H9 (cell line): Measurements from ENCODE around the gene COL4A2. TPM values are rescaled to one million over a fixed set of nuclear protein-coding genes. Genes with fewer than 3 reads are reported as not detected.
A peak's percentile ranks its signal among the peaks of the same experiment; 100 is the strongest.

ENCODE experiments used
- DNase-seq: peaks from one replicate; pipeline ENCODE4 v3.0.0-alpha.2; 2017
- H2AFZ ChIP-seq: one replicate; pipeline ENCODE4 v1.6.1; 2013; ENCODE audit warnings: mild to moderate bottlenecking, low read length, control low read depth, moderate library complexity
- H2AK5ac ChIP-seq: 2 replicates; pipeline ENCODE4 v1.6.1; 2013; ENCODE audit warnings: low read length, control low read depth, mixed read lengths; ENCODE audit not compliant: insufficient read length
- H2BK120ac ChIP-seq: one replicate; pipeline ENCODE4 v1.6.1; 2013; ENCODE audit warnings: low read depth, mild to moderate bottlenecking, low read length, control low read depth, inconsistent platforms; ENCODE audit not compliant: poor library complexity, severe bottlenecking
- H2BK12ac ChIP-seq: 2 replicates; pipeline ENCODE4 v1.6.1; 2013; ENCODE audit warnings: low read length, control low read depth, mixed read lengths, low read depth; ENCODE audit not compliant: insufficient read length
- H2BK15ac ChIP-seq: 2 replicates; pipeline ENCODE4 v1.6.1; 2013; ENCODE audit warnings: low read depth, low read length, control low read depth
- H2BK20ac ChIP-seq: one replicate; pipeline ENCODE4 v1.6.1; 2013; ENCODE audit warnings: low read depth, mild to moderate bottlenecking, low read length, control low read depth, inconsistent platforms; ENCODE audit not compliant: poor library complexity, severe bottlenecking
- H2BK5ac ChIP-seq: 2 replicates; pipeline ENCODE4 v1.6.1; 2013; ENCODE audit warnings: low read length, control low read depth, mixed read lengths; ENCODE audit not compliant: insufficient read length
- H3K14ac ChIP-seq: 2 replicates; pipeline ENCODE4 v1.6.1; 2013; ENCODE audit warnings: low read length, control low read depth; ENCODE audit not compliant: insufficient read depth
- H3K18ac ChIP-seq: 2 replicates; pipeline ENCODE4 v1.6.1; 2013; ENCODE audit warnings: low read depth, mild to moderate bottlenecking, mixed read lengths, low read length, control low read depth; ENCODE audit not compliant: insufficient read length
- H3K23ac ChIP-seq: 2 replicates; pipeline ENCODE4 v1.6.1; 2013; ENCODE audit warnings: low read length, control low read depth, mixed read lengths, low read depth; ENCODE audit not compliant: insufficient read length
- H3K23me2 ChIP-seq: 2 replicates; pipeline ENCODE4 v1.6.1; 2013; ENCODE audit warnings: low read depth, mild to moderate bottlenecking, mixed read lengths, low read length, control low read depth; ENCODE audit not compliant: insufficient read length, poor library complexity, severe bottlenecking
- H3K27ac ChIP-seq: 2 replicates; pipeline ENCODE4 v1.5.1; 2013; ENCODE audit warnings: low read length, control low read depth, mixed read lengths, low read depth; ENCODE audit not compliant: insufficient read length
- H3K27me3 ChIP-seq: 2 replicates; pipeline ENCODE4 v1.6.1; 2013; ENCODE audit warnings: low read length, control low read depth, inconsistent platforms; ENCODE audit not compliant: insufficient read depth
- H3K4ac ChIP-seq: 2 replicates; pipeline ENCODE4 v1.6.1; 2013; ENCODE audit warnings: low read depth, mild to moderate bottlenecking, control low read depth, inconsistent platforms, low read length, moderate library complexity
- H3K4me1 ChIP-seq: 2 replicates; pipeline ENCODE4 v1.6.1; 2013; ENCODE audit warnings: low read length, control low read depth, inconsistent platforms; ENCODE audit not compliant: insufficient read depth
- H3K4me2 ChIP-seq: 2 replicates; pipeline ENCODE4 v1.6.1; 2013; ENCODE audit warnings: low read length, control low read depth, mixed read lengths; ENCODE audit not compliant: insufficient read length, insufficient read depth
- H3K56ac ChIP-seq: 2 replicates; pipeline ENCODE4 v1.6.1; 2013; ENCODE audit warnings: low read depth, mild to moderate bottlenecking, mixed read lengths, low read length, control low read depth; ENCODE audit not compliant: insufficient read length
- H3K79me1 ChIP-seq: 2 replicates; pipeline ENCODE4 v1.6.1; 2013; ENCODE audit warnings: low read depth, mild to moderate bottlenecking, moderate library complexity, low read length, control low read depth, inconsistent platforms; ENCODE audit not compliant: insufficient read depth, poor library complexity, severe bottlenecking
- H3K79me2 ChIP-seq: 2 replicates; pipeline ENCODE4 v1.6.1; 2013; ENCODE audit warnings: low read length, control low read depth, inconsistent platforms; ENCODE audit not compliant: insufficient read depth
- H3K9ac ChIP-seq: 2 replicates; pipeline ENCODE4 v1.6.1; 2013; ENCODE audit warnings: low read length, control low read depth, mixed read lengths; ENCODE audit not compliant: insufficient read length; ENCODE audit errors: extremely low read depth
- H3K9me3 ChIP-seq: one replicate; pipeline ENCODE4 v1.6.1; 2013; ENCODE audit warnings: low read depth, low read length, inconsistent platforms; ENCODE audit not compliant: control insufficient read depth
- H3T11ph ChIP-seq: one replicate; pipeline ENCODE4 v1.6.1; 2013; ENCODE audit warnings: mild to moderate bottlenecking, low read length, control low read depth, inconsistent platforms
- H4K20me1 ChIP-seq: one replicate; pipeline ENCODE4 v1.6.1; 2013; ENCODE audit not compliant: control insufficient read depth, insufficient read length, insufficient read depth
- H4K5ac ChIP-seq: 2 replicates; pipeline ENCODE4 v1.6.1; 2013; ENCODE audit warnings: low read depth, mild to moderate bottlenecking, mixed read lengths, low read length, control low read depth; ENCODE audit not compliant: insufficient read length
- H4K8ac ChIP-seq: replicated peaks from 2 replicates; pipeline ENCODE4 v1.6.1; 2013; ENCODE audit warnings: low read length, control low read depth, mixed read lengths, low read depth; ENCODE audit not compliant: insufficient read length
- H4K91ac ChIP-seq: 2 replicates; pipeline ENCODE4 v1.6.1; 2013; ENCODE audit warnings: low read depth, mild to moderate bottlenecking, moderate library complexity, mixed read lengths, low read length, control low read depth; ENCODE audit not compliant: insufficient read length
- H3K27ac Mint-ChIP-seq, 3 experiments: 2 replicates in 2 of 3; 3 replicates in 1 of 3; pipeline ENCODE4 v1.8.0; 2020 to 2021; ENCODE audit warnings: mixed read lengths in 3 of 3, mild to moderate bottlenecking in 1 of 3, moderate library complexity in 1 of 3
- H3K27me3 Mint-ChIP-seq: 2 replicates; pipeline ENCODE4 v1.8.0; 2021; ENCODE audit warnings: low read depth, mild to moderate bottlenecking, moderate library complexity, mixed read lengths
- H3K36me3 Mint-ChIP-seq, 3 experiments: 2 replicates in 2 of 3; 3 replicates in 1 of 3; pipeline ENCODE4 v1.8.0; 2020 to 2021; ENCODE audit warnings: low read depth in 3 of 3, mixed read lengths in 3 of 3; ENCODE audit not compliant: insufficient read depth in 1 of 3
- H3K4me1 Mint-ChIP-seq, 2 experiments: 2 replicates each; pipeline ENCODE4 v1.8.0; 2020; ENCODE audit warnings: mixed read lengths in 2 of 2
- H3K4me3 Mint-ChIP-seq, 2 experiments: 2 replicates in 1 of 2; 3 replicates in 1 of 2; pipeline ENCODE4 v1.8.0; 2020 to 2021; ENCODE audit warnings: mild to moderate bottlenecking in 2 of 2, mixed read lengths in 2 of 2, moderate library complexity in 1 of 2
- H3K9me3 Mint-ChIP-seq, 2 experiments: 2 replicates in 1 of 2; 3 replicates in 1 of 2; pipeline ENCODE4 v1.8.0; 2020; ENCODE audit warnings: mild to moderate bottlenecking in 2 of 2, mixed read lengths in 2 of 2, moderate library complexity in 1 of 2
- WGBS: extraction: QIAGEN DNeasy Blood & Tissue Kit; methylation state at CpG from one replicate; pipeline ENCODE4 v1.1.7; 2013; ENCODE audit warnings: missing lambda C conversion rate, low lambda C conversion rate, mixed read lengths; ENCODE audit not compliant: insufficient read length; ENCODE audit errors: extremely low coverage; 5-methylcytosine and 5-hydroxymethylcytosine counted together
- total RNA-seq: library from RNA; stranded (reverse); gene quantifications from 2 replicates; pipeline ENCODE4 v1.2.1, GENCODE V29; 2021
- TF ChIP-seq, protein P1 (sequence below): fragments of 200-600 bp; sonication (generic); conservative IDR thresholded peaks from 3 replicates; pipeline ENCODE4 v1.8.0; 2021; ENCODE audit warnings: antibody characterized with exemption, mild to moderate bottlenecking

Gene COL4A2
- total RNA-seq, 1 experiment from 2014 or later: 76.5 TPM

DNA sequence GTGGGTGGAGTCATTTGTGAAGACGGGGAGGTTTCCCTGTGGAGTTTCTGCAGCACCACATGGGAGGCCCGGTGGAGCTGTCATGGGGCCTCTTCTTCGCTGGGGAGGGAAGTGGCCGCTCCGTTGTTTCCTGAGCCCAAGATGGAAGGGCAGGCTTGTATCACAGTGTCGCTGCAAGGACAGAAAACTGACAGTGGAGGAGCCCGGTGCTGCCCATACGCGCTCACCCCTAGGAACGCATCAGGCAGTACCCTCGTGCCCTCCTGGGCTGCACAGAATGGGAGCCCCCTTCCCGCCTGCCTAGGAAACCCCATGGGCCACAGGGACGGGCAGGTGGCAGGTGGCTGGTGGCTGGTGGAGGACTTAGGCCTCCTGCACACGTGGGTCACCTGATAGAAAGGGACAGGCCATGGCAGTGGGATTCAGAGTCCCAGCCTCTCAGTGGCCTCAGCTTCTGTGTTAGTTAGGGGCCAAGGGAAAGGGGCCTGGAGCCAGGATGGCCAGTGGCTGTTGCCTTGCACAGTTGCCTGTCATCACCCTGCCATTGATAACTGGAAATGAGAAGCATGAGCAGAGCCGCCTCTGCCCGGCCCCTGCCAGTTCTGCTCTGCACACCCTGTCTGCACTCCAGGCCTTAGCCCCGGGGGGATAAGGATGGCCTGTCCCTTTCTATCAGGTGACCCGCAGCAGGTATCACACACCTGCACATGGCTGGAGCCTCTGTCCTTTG, 7.6 kb downstream of the COL4A2 start:
- peak; percentile 20 for DNase-seq
- Histone ChIP-seq H2BK5ac (no peak overlapping the region), H3K9me3 (no peaks in the 10 kb centered on the region), H4K8ac (no peak overlapping the region), H3K4me1 (peaks cover 3% of the 10 kb centered on the region; the same call in 1 of the 2 replicates), H3K79me1 (no peaks in the 10 kb centered on the region), H3K4me2 (no peak overlapping the region), H2AK5ac (no peak overlapping the region), H3K27ac (no peak overlapping the region), H2BK12ac (no peak overlapping the region), H3K4ac (no peak overlapping the region), H4K91ac (no peak overlapping the region), H2BK15ac (no peak overlapping the region), H3K79me2 (peaks cover 4% of the 10 kb centered on the region; the same call in 1 of the 2 replicates), H3K14ac (no peak overlapping the region; the same call in 1 of the 2 replicates), H3K56ac (no peak overlapping the region), H3K23me2 (no peaks in the 10 kb centered on the region), H2AFZ (no peak overlapping the region), H3K23ac (no peak overlapping the region), H2BK120ac (no peak overlapping the region), H3K27me3 (no peaks in the 10 kb centered on the region), H2BK20ac (no peak overlapping the region), H4K5ac (no peak overlapping the region), H3T11ph (no peak overlapping the region), H3K9ac (no peak overlapping the region), H3K18ac (no peak overlapping the region), H4K20me1 (no peaks in the 10 kb centered on the region)
- no peaks in the 10 kb centered on the region; the same call in 1 of the 2 replicates for H3K27me3 Mint-ChIP-seq
- peaks cover 18 to 19% of the 10 kb centered on the region in 2 experiments for H3K4me1 Mint-ChIP-seq
- TF ChIP-seq, protein P1, sequence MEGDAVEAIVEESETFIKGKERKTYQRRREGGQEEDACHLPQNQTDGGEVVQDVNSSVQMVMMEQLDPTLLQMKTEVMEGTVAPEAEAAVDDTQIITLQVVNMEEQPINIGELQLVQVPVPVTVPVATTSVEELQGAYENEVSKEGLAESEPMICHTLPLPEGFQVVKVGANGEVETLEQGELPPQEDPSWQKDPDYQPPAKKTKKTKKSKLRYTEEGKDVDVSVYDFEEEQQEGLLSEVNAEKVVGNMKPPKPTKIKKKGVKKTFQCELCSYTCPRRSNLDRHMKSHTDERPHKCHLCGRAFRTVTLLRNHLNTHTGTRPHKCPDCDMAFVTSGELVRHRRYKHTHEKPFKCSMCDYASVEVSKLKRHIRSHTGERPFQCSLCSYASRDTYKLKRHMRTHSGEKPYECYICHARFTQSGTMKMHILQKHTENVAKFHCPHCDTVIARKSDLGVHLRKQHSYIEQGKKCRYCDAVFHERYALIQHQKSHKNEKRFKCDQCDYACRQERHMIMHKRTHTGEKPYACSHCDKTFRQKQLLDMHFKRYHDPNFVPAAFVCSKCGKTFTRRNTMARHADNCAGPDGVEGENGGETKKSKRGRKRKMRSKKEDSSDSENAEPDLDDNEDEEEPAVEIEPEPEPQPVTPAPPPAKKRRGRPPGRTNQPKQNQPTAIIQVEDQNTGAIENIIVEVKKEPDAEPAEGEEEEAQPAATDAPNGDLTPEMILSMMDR: no peak
- no peak overlapping the region for H3K27ac Mint-ChIP-seq
- WGBS: no CpG with 5 or more reads among the region's 18 CpGs
- no peak overlapping the region for H3K4me3 Mint-ChIP-seq
- peaks cover 5 to 22% (median 14%) of the 10 kb centered on the region in 3 experiments for H3K36me3 Mint-ChIP-seq
- H3K9me3 Mint-ChIP-seq: no peaks in the 10 kb centered on the region; a peak in 1 of 5 replicates
